HepG2 (cell line): ENCODE data around the gene SDR42E2. TPM values are rescaled to one million over a fixed set of nuclear protein-coding genes. Genes with fewer than 3 reads are reported as not detected.
A peak's percentile ranks its signal among the peaks of the same experiment; 100 is the strongest.

Source experiments
- AGO2 ChIP-seq: fragments of 200-400 bp; formaldehyde crosslinking; optimal IDR thresholded peaks from 2 replicates; pipeline ENCODE3; 2017; ENCODE audit warnings: mild to moderate bottlenecking, low read depth, low read length, moderate library complexity
- IKZF1 ChIP-seq: fragments of 450-650 bp; IDR thresholded peaks from 2 replicates; pipeline ENCODE4 v1.7.1; 2016
- JUND ChIP-seq: sonication (generic); formaldehyde crosslinking; IDR thresholded peaks from 2 replicates; pipeline ENCODE4 v1.8.0; 2022; ENCODE audit warnings: mild to moderate bottlenecking, missing genetic modification reagents
- LCORL ChIP-seq, 2 experiments: fragments of 450-650 bp in 1 of 2; sonication (generic) in 1 of 2; formaldehyde crosslinking in 1 of 2; IDR thresholded peaks; 2 replicates each; pipeline versions ENCODE4 v1.5.0 to v1.6.1; 2017 to 2020; ENCODE audit warnings: antibody characterized with exemption in 1 of 2, missing genetic modification reagents in 1 of 2
- NBN ChIP-seq: fragments of 450-650 bp; conservative IDR thresholded peaks from 2 replicates; pipeline ENCODE4 v1.6.1; 2017
- RAD51 ChIP-seq: fragments of 450-650 bp; IDR thresholded peaks from 2 replicates; pipeline ENCODE4 v1.6.1; 2016; ENCODE audit warnings: borderline replicate concordance
- SAFB2 ChIP-seq: sonication (generic); formaldehyde crosslinking; IDR thresholded peaks from 2 replicates; pipeline ENCODE4 v1.5.1; 2020; ENCODE audit warnings: missing genetic modification reagents, low read depth, mild to moderate bottlenecking, borderline replicate concordance
- SIN3A ChIP-seq: IDR thresholded peaks from 2 replicates; pipeline ENCODE4 v1.6.1; 2011; ENCODE audit warnings: low read depth, mild to moderate bottlenecking, control low read depth, low read length, borderline replicate concordance
- ZNF329 ChIP-seq: sonication (generic); formaldehyde crosslinking; IDR thresholded peaks from 2 replicates; pipeline ENCODE4 v1.9.0; 2021; ENCODE audit warnings: low read depth, mild to moderate bottlenecking, missing genetic modification reagents
- ZNF549 ChIP-seq: sonication (generic); formaldehyde crosslinking; IDR thresholded peaks from 2 replicates; pipeline ENCODE4 v1.5.0; 2020; ENCODE audit warnings: missing genetic modification reagents
- ZNF766 ChIP-seq: sonication (generic); formaldehyde crosslinking; IDR thresholded peaks from 2 replicates; pipeline ENCODE4 v1.5.0; 2020; ENCODE audit warnings: missing genetic modification reagents, borderline replicate concordance
- ZNF782 ChIP-seq: sonication (generic); formaldehyde crosslinking; IDR thresholded peaks from 2 replicates; pipeline ENCODE4 v1.4.0; 2020; ENCODE audit warnings: missing genetic modification reagents, mild to moderate bottlenecking, borderline replicate concordance
- polyA plus RNA-seq, 8 experiments: library from polyadenylated mRNA; depleted of rRNA in 3 of 8; stranded (reverse) in 7 of 8; unstranded in 1 of 8; fragments of >200 nt; fragmentation: Illumina TruSeq in 4 of 8; extraction: Trizol in 4 of 8; gene quantifications; 2 replicates each; pipeline versions ENCODE4 v1.2.1 to v1.2.3, GENCODE V29; 2011 to 2016; ENCODE audit warnings: low read depth in 4 of 8, missing spikeins in 1 of 8, mixed read lengths in 1 of 8; ENCODE audit not compliant: insufficient read depth in 1 of 8
- total RNA-seq, 5 experiments: library from RNA; depleted of rRNA; stranded (reverse); fragments of >200 nt; fragmentation: Illumina TruSeq; extraction: Trizol; gene quantifications; 2 replicates each; pipeline ENCODE4 v1.2.3, GENCODE V29; 2016; ENCODE audit warnings: low read depth in 1 of 5
- TF ChIP-seq, protein P1 (sequence below): sonication (generic); formaldehyde crosslinking; IDR thresholded peaks from 2 replicates; pipeline ENCODE4 v1.8.0; 2022; ENCODE audit warnings: mild to moderate bottlenecking, missing genetic modification reagents, moderate library complexity
- TF ChIP-seq, protein P2 (sequence below): sonication (generic); formaldehyde crosslinking; IDR thresholded peaks from 2 replicates; pipeline ENCODE4 v1.4.0; 2020; ENCODE audit warnings: mild to moderate bottlenecking, missing genetic modification reagents
- TF ChIP-seq, protein P3 (sequence below): sonication (generic); formaldehyde crosslinking; IDR thresholded peaks from 2 replicates; pipeline ENCODE4 v1.5.0; 2020; ENCODE audit warnings: mild to moderate bottlenecking, missing genetic modification reagents, borderline replicate concordance
- TF ChIP-seq, protein P4 (sequence below): sonication (generic); formaldehyde crosslinking; IDR thresholded peaks from 2 replicates; pipeline ENCODE4 v1.5.1; 2020; ENCODE audit warnings: mild to moderate bottlenecking, moderate library complexity, missing genetic modification reagents

The SDR42E2 gene
- total and polyA plus RNA-seq, 2 of the 13 experiments (the other 11 are each of a cell fraction or from before 2014, with no cell fraction given) = 0.05 to 0.11 TPM

GRCh38 chr16:22188595-22189442, 26.5 kb downstream of the SDR42E2 start (continued):
- no peak for TF ChIP-seq RAD51
- TF ChIP-seq ZNF329 (CRISPR knock-in tag) = no peak
- TF ChIP-seq, protein P1, sequence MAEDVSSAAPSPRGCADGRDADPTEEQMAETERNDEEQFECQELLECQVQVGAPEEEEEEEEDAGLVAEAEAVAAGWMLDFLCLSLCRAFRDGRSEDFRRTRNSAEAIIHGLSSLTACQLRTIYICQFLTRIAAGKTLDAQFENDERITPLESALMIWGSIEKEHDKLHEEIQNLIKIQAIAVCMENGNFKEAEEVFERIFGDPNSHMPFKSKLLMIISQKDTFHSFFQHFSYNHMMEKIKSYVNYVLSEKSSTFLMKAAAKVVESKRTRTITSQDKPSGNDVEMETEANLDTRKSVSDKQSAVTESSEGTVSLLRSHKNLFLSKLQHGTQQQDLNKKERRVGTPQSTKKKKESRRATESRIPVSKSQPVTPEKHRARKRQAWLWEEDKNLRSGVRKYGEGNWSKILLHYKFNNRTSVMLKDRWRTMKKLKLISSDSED (CRISPR knock-in tag) = no peak
- TF ChIP-seq, protein P2, sequence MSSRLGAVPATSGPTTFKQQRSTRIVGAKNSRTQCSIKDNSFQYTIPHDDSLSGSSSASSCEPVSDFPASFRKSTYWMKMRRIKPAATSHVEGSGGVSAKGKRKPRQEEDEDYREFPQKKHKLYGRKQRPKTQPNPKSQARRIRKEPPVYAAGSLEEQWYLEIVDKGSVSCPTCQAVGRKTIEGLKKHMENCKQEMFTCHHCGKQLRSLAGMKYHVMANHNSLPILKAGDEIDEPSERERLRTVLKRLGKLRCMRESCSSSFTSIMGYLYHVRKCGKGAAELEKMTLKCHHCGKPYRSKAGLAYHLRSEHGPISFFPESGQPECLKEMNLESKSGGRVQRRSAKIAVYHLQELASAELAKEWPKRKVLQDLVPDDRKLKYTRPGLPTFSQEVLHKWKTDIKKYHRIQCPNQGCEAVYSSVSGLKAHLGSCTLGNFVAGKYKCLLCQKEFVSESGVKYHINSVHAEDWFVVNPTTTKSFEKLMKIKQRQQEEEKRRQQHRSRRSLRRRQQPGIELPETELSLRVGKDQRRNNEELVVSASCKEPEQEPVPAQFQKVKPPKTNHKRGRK (CRISPR knock-in tag) = no peak
- TF ChIP-seq, protein P3, sequence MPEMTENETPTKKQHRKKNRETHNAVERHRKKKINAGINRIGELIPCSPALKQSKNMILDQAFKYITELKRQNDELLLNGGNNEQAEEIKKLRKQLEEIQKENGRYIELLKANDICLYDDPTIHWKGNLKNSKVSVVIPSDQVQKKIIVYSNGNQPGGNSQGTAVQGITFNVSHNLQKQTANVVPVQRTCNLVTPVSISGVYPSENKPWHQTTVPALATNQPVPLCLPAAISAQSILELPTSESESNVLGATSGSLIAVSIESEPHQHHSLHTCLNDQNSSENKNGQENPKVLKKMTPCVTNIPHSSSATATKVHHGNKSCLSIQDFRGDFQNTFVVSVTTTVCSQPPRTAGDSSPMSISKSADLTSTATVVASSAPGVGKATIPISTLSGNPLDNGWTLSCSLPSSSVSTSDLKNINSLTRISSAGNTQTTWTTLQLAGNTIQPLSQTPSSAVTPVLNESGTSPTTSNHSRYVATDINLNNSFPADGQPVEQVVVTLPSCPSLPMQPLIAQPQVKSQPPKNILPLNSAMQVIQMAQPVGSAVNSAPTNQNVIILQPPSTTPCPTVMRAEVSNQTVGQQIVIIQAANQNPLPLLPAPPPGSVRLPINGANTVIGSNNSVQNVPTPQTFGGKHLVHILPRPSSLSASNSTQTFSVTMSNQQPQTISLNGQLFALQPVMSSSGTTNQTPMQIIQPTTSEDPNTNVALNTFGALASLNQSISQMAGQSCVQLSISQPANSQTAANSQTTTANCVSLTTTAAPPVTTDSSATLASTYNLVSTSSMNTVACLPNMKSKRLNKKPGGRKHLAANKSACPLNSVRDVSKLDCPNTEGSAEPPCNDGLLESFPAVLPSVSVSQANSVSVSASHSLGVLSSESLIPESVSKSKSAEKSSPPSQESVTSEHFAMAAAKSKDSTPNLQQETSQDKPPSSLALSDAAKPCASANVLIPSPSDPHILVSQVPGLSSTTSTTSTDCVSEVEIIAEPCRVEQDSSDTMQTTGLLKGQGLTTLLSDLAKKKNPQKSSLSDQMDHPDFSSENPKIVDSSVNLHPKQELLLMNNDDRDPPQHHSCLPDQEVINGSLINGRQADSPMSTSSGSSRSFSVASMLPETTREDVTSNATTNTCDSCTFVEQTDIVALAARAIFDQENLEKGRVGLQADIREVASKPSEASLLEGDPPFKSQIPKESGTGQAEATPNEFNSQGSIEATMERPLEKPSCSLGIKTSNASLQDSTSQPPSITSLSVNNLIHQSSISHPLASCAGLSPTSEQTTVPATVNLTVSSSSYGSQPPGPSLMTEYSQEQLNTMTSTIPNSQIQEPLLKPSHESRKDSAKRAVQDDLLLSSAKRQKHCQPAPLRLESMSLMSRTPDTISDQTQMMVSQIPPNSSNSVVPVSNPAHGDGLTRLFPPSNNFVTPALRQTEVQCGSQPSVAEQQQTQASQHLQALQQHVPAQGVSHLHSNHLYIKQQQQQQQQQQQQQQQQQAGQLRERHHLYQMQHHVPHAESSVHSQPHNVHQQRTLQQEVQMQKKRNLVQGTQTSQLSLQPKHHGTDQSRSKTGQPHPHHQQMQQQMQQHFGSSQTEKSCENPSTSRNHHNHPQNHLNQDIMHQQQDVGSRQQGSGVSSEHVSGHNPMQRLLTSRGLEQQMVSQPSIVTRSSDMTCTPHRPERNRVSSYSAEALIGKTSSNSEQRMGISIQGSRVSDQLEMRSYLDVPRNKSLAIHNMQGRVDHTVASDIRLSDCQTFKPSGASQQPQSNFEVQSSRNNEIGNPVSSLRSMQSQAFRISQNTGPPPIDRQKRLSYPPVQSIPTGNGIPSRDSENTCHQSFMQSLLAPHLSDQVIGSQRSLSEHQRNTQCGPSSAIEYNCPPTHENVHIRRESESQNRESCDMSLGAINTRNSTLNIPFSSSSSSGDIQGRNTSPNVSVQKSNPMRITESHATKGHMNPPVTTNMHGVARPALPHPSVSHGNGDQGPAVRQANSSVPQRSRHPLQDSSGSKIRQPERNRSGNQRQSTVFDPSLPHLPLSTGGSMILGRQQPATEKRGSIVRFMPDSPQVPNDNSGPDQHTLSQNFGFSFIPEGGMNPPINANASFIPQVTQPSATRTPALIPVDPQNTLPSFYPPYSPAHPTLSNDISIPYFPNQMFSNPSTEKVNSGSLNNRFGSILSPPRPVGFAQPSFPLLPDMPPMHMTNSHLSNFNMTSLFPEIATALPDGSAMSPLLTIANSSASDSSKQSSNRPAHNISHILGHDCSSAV (CRISPR knock-in tag) = 0 out of 2 replicates have a peak, but pooled peaks have one; percentile 70
- no peak for TF ChIP-seq SAFB2
- no peak; the same call in 1 of the 2 replicates for TF ChIP-seq JUND (CRISPR knock-in tag)
- no peak for TF ChIP-seq ZNF549
- peak; percentile 81; the same call in 1 of the 2 replicates for TF ChIP-seq ZNF782
- no peak for TF ChIP-seq NBN
- TF ChIP-seq AGO2 = no peak
- no peak for TF ChIP-seq SIN3A
- peak; percentile 85; the same call in 1 of the 2 replicates for TF ChIP-seq ZNF766 (CRISPR knock-in tag)
- no peak for TF ChIP-seq LCORL (IDR thresholded peaks at IDR 0.05)
- TF ChIP-seq LCORL (CRISPR knock-in tag; IDR thresholded peaks at IDR 0.05) = no peak
- TF ChIP-seq IKZF1 = no peak
- TF ChIP-seq, protein P4, sequence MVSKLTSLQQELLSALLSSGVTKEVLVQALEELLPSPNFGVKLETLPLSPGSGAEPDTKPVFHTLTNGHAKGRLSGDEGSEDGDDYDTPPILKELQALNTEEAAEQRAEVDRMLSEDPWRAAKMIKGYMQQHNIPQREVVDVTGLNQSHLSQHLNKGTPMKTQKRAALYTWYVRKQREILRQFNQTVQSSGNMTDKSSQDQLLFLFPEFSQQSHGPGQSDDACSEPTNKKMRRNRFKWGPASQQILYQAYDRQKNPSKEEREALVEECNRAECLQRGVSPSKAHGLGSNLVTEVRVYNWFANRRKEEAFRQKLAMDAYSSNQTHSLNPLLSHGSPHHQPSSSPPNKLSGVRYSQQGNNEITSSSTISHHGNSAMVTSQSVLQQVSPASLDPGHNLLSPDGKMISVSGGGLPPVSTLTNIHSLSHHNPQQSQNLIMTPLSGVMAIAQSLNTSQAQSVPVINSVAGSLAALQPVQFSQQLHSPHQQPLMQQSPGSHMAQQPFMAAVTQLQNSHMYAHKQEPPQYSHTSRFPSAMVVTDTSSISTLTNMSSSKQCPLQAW = peak; percentile 37; the same call in 1 of the 2 replicates
